DND-41 (cell line): ENCODE data around the gene CACNA1I.
"Not testable (repeated sequence)": the region's sequence is repeated elsewhere in the genome, so short reads cannot be mapped to it uniquely, and the experiment has no call there.

ENCODE experiments used
- CTCF ChIP-seq: IDR thresholded peaks from 2 replicates; pipeline ENCODE4 v1.5.1; 2012; ENCODE audit warnings: borderline replicate concordance, low read length, moderate library complexity, mild to moderate bottlenecking; ENCODE audit not compliant: poor library complexity, severe bottlenecking; ENCODE audit errors: extremely low read depth
- EZH2 ChIP-seq: IDR thresholded peaks from 3 replicates; pipeline ENCODE4 v1.6.1; 2012; ENCODE audit warnings: borderline replicate concordance, low read depth, mild to moderate bottlenecking, moderate library complexity, low read length, inconsistent platforms; ENCODE audit not compliant: severe bottlenecking

DNA sequence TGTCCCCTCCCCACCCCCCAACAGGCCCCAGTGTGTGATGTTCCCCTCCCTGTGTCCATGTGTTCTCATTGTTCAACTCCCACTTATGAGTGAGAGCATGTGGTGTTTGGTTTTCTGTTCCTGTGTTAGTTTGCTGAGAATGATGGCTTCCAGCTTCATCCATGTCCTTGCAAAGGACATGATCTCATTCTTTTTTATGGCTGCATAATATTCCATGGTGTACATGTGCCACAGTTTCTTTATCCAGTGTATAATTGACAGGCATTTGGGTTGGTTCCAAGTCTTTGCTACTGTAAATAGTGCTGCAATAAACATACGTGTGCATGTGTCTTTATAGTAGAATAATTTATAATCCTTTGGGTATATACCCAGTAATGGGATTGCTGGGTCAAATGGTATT lies 163.5 kb downstream of the CACNA1I start:
- TF ChIP-seq CTCF, EZH2: not testable (repeated sequence)
